GM23338 (cell line): ENCODE results near the gene COP1. TPM values are rescaled to one million over a fixed set of nuclear protein-coding genes. Genes with fewer than 3 reads are reported as not detected.

ENCODE experiments used
- ATAC-seq: fragments of 200-7000 bp; cut with Tn5 transposase; 3 replicates; pipeline ENCODE4 v1.9.1; 2020
- DNase-seq: peaks from one replicate; pipeline ENCODE4 v3.0.0-alpha.2; 2015; ENCODE audit warnings: low spot score
- H2AFZ ChIP-seq: fragments of 200-600 bp; sonication (generic); 2 replicates; pipeline ENCODE4 v1.8.0; 2016; ENCODE audit warnings: antibody characterized with exemption, mild to moderate bottlenecking, moderate library complexity
- H3F3A ChIP-seq: fragments of 200-600 bp; sonication (generic); replicated peaks from 2 replicates; pipeline ENCODE4 v1.8.0; 2017; ENCODE audit warnings: antibody characterized with exemption, mixed run types, low read depth
- H3K27ac ChIP-seq: fragments of 200-600 bp; sonication (generic); 2 replicates; pipeline ENCODE4 v1.6.1; 2016; ENCODE audit warnings: low read depth
- H3K27me3 ChIP-seq: fragments of 200-600 bp; sonication (generic); 2 replicates; pipeline ENCODE4 v1.8.0; 2016; ENCODE audit warnings: mild to moderate bottlenecking, mixed run types, moderate library complexity; ENCODE audit not compliant: insufficient read depth
- H3K36me3 ChIP-seq: fragments of 200-600 bp; sonication (generic); 2 replicates; pipeline ENCODE4 v1.8.0; 2016; ENCODE audit warnings: mild to moderate bottlenecking; ENCODE audit not compliant: insufficient read depth
- H3K4me1 ChIP-seq: fragments of 200-600 bp; sonication (generic); 2 replicates; pipeline ENCODE4 v1.8.0; 2016; ENCODE audit warnings: mild to moderate bottlenecking, moderate library complexity; ENCODE audit not compliant: insufficient read depth
- H3K4me2 ChIP-seq: fragments of 200-600 bp; sonication (generic); 2 replicates; pipeline ENCODE4 v1.7.1; 2017; ENCODE audit warnings: mixed run types
- H3K4me3 ChIP-seq: fragments of 200-600 bp; sonication (generic); 2 replicates; pipeline ENCODE4 v1.6.1; 2016; ENCODE audit warnings: mixed run types
- H3K79me2 ChIP-seq: fragments of 200-600 bp; sonication (generic); replicated peaks from 2 replicates; pipeline ENCODE4 v1.8.0; 2017; ENCODE audit warnings: mild to moderate bottlenecking; ENCODE audit not compliant: insufficient read depth
- H3K9me2 ChIP-seq: fragments of 200-600 bp; sonication (generic); 2 replicates; pipeline ENCODE4 v1.8.0; 2017; ENCODE audit not compliant: insufficient read depth
- H4K20me1 ChIP-seq: fragments of 200-600 bp; sonication (generic); replicated peaks from 2 replicates; pipeline ENCODE4 v1.8.0; 2017; ENCODE audit warnings: mild to moderate bottlenecking; ENCODE audit not compliant: insufficient read depth
- H3K27ac Mint-ChIP-seq: 2 replicates; pipeline ENCODE4 v1.8.0; 2020; ENCODE audit warnings: inconsistent platforms, mild to moderate bottlenecking, moderate library complexity, mixed read lengths
- H3K27me3 Mint-ChIP-seq: 3 replicates; pipeline ENCODE4 v1.8.0; 2022; ENCODE audit warnings: low read depth, mild to moderate bottlenecking, moderate library complexity, mixed read lengths, inconsistent platforms; ENCODE audit not compliant: insufficient read depth, poor library complexity
- H3K36me3 Mint-ChIP-seq: 3 replicates; pipeline ENCODE4 v1.8.0; 2021; ENCODE audit warnings: low read depth, mild to moderate bottlenecking, inconsistent platforms, moderate library complexity, mixed read lengths
- H3K4me1 Mint-ChIP-seq: 3 replicates; pipeline ENCODE4 v1.8.0; 2020; ENCODE audit warnings: mild to moderate bottlenecking, inconsistent platforms, mixed read lengths
- H3K4me3 Mint-ChIP-seq: 3 replicates; pipeline ENCODE4 v1.8.0; 2021; ENCODE audit warnings: moderate library complexity, mild to moderate bottlenecking, inconsistent platforms, mixed read lengths
- H3K9me3 Mint-ChIP-seq: 3 replicates; pipeline ENCODE4 v1.8.0; 2020; ENCODE audit warnings: moderate library complexity, mild to moderate bottlenecking, inconsistent platforms, mixed read lengths
- JUNB ChIP-seq: IDR thresholded peaks from one replicate; pipeline ENCODE4 v1.6.1; 2016; ENCODE audit warnings: antibody characterized with exemption; ENCODE audit not compliant: unreplicated experiment
- NANOG ChIP-seq: IDR thresholded peaks from 2 replicates; pipeline ENCODE4 v1.6.1; 2016; ENCODE audit warnings: antibody characterized with exemption, borderline replicate concordance
- polyA plus RNA-seq: library from polyadenylated mRNA; unstranded; fragments of >200 nt; fragmentation: Nextera tagmentation; extraction: Ambion mirVana; gene quantifications from 2 replicates; pipeline ENCODE4 v1.2.1, GENCODE V29; 2016
- total RNA-seq: library from RNA; depleted of rRNA; stranded (reverse); fragments of >200 nt; shearing (Covaris generic); gene quantifications from 2 replicates; pipeline ENCODE4 v1.2.3, GENCODE V29; 2014
- TF ChIP-seq, protein P1 (sequence below): fragments of 250-450 bp; sonication (Bioruptor Pico); IDR thresholded peaks from 2 replicates; pipeline ENCODE4 v1.5.0; 2020; ENCODE audit warnings: mild to moderate bottlenecking, moderate library complexity
- TF ChIP-seq, protein P2 (sequence below): IDR thresholded peaks from one replicate; pipeline ENCODE4 v1.6.1; 2018; ENCODE audit warnings: antibody characterized with exemption; ENCODE audit not compliant: unreplicated experiment

COP1 gene
- total and polyA plus RNA-seq, 2 experiments from 2014 or later, result 54.0 to 54.9 TPM

DNA sequence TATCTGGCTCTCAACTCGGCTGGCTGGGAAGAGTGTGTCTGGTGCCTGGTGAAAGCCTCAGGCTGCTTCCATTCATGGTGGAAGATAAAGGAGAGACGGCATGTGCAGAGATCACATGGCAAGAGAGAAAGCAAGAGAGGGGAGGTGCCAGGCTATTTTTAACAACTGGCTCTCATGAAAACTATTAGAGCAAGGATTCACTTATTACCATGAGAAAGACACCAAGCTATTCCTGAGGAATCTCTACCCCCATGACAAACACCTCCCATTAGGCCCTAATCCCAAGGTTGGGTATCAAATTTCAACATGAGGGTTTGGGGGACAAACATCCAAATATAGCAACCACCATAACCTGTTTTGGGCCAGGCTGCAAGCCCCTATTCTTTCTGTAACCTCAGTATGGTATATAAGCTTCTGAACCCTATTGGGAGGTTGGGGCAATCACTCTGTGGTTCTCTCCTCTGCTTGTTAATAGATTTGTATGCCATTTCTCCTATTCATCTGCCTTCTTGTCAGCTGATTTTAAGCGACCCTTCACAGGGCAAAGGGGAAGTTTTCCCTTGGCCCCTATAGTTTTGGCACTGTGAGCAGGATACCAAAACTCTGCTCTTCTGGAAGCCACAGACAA lies 284.7 kb downstream of the COP1 start (continued):
- TF ChIP-seq, protein P1, sequence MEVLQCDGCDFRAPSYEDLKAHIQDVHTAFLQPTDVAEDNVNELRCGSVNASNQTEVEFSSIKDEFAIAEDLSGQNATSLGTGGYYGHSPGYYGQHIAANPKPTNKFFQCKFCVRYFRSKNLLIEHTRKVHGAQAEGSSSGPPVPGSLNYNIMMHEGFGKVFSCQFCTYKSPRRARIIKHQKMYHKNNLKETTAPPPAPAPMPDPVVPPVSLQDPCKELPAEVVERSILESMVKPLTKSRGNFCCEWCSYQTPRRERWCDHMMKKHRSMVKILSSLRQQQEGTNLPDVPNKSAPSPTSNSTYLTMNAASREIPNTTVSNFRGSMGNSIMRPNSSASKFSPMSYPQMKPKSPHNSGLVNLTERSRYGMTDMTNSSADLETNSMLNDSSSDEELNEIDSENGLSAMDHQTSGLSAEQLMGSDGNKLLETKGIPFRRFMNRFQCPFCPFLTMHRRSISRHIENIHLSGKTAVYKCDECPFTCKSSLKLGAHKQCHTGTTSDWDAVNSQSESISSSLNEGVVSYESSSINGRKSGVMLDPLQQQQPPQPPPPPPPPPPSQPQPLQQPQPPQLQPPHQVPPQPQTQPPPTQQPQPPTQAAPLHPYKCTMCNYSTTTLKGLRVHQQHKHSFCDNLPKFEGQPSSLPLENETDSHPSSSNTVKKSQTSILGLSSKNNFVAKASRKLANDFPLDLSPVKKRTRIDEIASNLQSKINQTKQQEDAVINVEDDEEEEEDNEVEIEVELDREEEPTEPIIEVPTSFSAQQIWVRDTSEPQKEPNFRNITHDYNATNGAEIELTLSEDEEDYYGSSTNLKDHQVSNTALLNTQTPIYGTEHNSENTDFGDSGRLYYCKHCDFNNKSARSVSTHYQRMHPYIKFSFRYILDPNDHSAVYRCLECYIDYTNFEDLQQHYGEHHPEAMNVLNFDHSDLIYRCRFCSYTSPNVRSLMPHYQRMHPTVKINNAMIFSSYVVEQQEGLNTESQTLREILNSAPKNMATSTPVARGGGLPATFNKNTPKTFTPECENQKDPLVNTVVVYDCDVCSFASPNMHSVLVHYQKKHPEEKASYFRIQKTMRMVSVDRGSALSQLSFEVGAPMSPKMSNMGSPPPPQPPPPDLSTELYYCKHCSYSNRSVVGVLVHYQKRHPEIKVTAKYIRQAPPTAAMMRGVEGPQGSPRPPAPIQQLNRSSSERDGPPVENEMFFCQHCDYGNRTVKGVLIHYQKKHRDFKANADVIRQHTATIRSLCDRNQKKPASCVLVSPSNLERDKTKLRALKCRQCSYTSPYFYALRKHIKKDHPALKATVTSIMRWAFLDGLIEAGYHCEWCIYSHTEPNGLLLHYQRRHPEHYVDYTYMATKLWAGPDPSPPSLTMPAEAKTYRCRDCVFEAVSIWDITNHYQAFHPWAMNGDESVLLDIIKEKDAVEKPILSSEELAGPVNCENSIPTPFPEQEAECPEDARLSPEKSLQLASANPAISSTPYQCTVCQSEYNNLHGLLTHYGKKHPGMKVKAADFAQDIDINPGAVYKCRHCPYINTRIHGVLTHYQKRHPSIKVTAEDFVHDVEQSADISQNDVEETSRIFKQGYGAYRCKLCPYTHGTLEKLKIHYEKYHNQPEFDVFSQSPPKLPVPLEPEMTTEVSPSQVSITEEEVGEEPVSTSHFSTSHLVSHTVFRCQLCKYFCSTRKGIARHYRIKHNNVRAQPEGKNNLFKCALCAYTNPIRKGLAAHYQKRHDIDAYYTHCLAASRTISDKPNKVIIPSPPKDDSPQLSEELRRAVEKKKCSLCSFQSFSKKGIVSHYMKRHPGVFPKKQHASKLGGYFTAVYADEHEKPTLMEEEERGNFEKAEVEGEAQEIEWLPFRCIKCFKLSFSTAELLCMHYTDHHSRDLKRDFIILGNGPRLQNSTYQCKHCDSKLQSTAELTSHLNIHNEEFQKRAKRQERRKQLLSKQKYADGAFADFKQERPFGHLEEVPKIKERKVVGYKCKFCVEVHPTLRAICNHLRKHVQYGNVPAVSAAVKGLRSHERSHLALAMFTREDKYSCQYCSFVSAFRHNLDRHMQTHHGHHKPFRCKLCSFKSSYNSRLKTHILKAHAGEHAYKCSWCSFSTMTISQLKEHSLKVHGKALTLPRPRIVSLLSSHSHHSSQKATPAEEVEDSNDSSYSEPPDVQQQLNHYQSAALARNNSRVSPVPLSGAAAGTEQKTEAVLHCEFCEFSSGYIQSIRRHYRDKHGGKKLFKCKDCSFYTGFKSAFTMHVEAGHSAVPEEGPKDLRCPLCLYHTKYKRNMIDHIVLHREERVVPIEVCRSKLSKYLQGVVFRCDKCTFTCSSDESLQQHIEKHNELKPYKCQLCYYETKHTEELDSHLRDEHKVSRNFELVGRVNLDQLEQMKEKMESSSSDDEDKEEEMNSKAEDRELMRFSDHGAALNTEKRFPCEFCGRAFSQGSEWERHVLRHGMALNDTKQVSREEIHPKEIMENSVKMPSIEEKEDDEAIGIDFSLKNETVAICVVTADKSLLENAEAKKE (CRISPR knock-in tag), result no peak
- TF ChIP-seq JUNB (no peak), NANOG (peak; percentile 80)

DNA sequence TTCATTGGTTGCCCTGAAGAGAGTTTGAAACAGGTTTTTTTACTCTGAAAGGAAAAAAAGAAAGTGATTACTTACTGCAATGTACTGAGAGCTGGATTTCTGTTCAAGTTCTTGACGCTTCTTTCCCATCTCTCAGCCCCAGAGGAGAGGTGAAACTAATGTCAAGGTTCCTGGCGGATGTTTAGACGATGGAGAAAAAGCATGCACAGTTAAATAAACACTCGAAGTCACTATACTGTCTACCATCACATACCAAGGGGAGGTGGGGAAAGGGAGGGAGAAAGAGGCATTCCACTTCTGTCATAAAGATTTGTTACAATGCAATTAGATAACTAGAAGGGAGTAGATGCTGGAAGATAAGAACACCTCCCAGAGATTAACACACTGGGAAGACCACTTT lies 286.7 kb downstream of the COP1 start:
- Mint-ChIP-seq H3K4me3 (no peak overlapping the region), H3K27me3 (peaks cover 76% of the 10 kb centered on the region), H3K36me3 (no peaks in the 10 kb centered on the region), H3K27ac (no peak overlapping the region), H3K9me3 (no peaks in the 10 kb centered on the region; the same call in 2 of the 3 replicates), H3K4me1 (peaks cover 40% of the 10 kb centered on the region)
- Histone ChIP-seq H3F3A (no peaks in the 10 kb centered on the region), H4K20me1 (peaks cover 10% of the 10 kb centered on the region), H3K9me2 (no peaks in the 10 kb centered on the region; the same call in 1 of the 2 replicates), H3K4me1 (peaks cover 26% of the 10 kb centered on the region), H3K27me3 (peaks cover 94% of the 10 kb centered on the region), H2AFZ (no peak overlapping the region), H3K27ac (no peak overlapping the region), H3K36me3 (no peaks in the 10 kb centered on the region; the same call in 1 of the 2 replicates), H3K79me2 (no peaks in the 10 kb centered on the region), H3K4me2 (no peak overlapping the region), H3K4me3 (no peak overlapping the region)
- ATAC-seq (no peak), DNase-seq (no peak)
- TF ChIP-seq JUNB, result no peak

DNA sequence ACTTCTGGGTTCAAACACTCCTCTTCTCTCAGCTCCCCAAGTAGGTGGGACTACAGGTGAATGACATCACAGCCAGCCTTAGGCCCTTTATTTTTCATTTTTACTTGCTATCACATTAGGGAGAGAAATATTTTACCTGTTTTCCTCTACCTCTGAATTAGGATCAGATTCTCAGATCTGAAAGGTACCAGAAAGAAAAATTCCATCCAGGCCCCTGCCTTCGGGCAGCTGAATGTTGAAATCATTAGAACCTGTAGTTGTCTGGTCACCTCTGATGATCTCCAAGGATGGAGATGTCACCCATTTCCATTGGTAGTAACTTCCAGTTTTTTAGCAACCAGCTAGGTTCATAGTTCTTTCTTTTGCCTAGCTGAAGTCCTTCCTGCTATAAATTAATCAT lies 288.1 kb downstream of the COP1 start:
- ATAC-seq, result peak; percentile 14
- peaks cover 35% of the 10 kb centered on the region for H3K4me1 Mint-ChIP-seq
- no peaks in the 10 kb centered on the region for H3K36me3 ChIP-seq
- no peaks in the 10 kb centered on the region; the same call in 2 of the 3 replicates for H3K9me3 Mint-ChIP-seq
- DNase-seq, result no peak
- H3K9me2 ChIP-seq, result no peaks in the 10 kb centered on the region
- no peak overlapping the region for H3K27ac Mint-ChIP-seq
- TF ChIP-seq, protein P2, sequence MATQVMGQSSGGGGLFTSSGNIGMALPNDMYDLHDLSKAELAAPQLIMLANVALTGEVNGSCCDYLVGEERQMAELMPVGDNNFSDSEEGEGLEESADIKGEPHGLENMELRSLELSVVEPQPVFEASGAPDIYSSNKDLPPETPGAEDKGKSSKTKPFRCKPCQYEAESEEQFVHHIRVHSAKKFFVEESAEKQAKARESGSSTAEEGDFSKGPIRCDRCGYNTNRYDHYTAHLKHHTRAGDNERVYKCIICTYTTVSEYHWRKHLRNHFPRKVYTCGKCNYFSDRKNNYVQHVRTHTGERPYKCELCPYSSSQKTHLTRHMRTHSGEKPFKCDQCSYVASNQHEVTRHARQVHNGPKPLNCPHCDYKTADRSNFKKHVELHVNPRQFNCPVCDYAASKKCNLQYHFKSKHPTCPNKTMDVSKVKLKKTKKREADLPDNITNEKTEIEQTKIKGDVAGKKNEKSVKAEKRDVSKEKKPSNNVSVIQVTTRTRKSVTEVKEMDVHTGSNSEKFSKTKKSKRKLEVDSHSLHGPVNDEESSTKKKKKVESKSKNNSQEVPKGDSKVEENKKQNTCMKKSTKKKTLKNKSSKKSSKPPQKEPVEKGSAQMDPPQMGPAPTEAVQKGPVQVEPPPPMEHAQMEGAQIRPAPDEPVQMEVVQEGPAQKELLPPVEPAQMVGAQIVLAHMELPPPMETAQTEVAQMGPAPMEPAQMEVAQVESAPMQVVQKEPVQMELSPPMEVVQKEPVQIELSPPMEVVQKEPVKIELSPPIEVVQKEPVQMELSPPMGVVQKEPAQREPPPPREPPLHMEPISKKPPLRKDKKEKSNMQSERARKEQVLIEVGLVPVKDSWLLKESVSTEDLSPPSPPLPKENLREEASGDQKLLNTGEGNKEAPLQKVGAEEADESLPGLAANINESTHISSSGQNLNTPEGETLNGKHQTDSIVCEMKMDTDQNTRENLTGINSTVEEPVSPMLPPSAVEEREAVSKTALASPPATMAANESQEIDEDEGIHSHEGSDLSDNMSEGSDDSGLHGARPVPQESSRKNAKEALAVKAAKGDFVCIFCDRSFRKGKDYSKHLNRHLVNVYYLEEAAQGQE, result no peak
- peaks cover 94% of the 10 kb centered on the region for H3K27me3 ChIP-seq
- H3K27me3 Mint-ChIP-seq, result peaks cover 86% of the 10 kb centered on the region
- no peaks in the 10 kb centered on the region for H3F3A ChIP-seq
- no peak overlapping the region for H2AFZ ChIP-seq
- H3K27ac ChIP-seq, result no peak overlapping the region
- H3K36me3 Mint-ChIP-seq, result no peaks in the 10 kb centered on the region
- no peak overlapping the region for H3K4me3 Mint-ChIP-seq
- H3K4me1 ChIP-seq, result peaks cover 28% of the 10 kb centered on the region
- no peak overlapping the region for H3K4me3 ChIP-seq
- H3K79me2 ChIP-seq, result no peaks in the 10 kb centered on the region
- H3K4me2 ChIP-seq, result no peak overlapping the region
- peaks cover 19% of the 10 kb centered on the region for H4K20me1 ChIP-seq
